ENCODE results near the gene FOXP4. TPM values are rescaled to one million over a fixed set of nuclear protein-coding genes. Genes with fewer than 3 reads are reported as not detected.

FOXP4 gene
- total RNA-seq, 1 experiment from 2014 or later, result 4.6 TPM

DNA sequence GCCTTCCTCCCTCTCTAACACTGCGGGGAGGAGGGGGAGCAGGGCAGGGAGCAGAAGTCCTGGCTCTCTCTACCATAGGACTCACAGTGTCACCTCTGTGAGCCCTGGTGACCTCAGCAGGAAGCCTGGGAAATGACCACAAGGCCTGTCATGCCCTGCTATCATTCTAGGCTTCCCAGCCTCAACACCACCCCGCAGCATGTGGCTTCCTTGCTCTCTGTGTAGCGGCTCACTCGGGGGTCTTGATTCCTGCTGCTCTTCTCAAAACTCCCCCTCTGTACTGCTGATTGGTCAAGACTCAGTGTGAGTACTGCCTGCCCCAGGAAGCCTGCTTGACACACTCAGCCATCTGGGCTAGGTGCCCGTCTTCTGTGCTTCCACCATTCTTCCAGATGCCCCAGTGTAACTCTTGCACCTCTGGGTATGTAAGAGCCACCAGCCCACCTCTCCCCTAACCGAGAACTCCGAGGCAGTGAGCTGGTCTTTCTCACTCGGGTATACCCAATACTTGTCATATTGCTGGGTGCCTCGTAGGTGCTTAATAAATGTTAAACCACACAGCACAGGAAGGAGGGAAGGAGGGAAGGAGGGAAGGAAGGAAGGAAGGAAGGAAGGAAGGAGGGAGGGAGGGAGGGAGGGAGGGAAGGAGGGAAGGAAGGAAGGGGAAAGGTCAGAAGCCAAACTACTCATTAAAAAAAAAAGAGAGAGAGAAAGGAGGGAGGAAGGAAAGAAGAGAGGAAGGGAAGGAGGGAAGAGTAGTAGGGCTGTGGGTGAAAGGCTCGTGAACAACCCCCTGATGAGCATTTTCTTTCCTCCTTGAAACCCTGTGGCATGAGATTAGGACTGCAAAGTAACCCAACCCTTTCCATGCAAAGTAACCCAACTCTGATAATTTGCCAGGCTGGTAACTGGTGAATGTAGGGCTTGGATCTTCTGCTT is 97.0 kb downstream of the FOXP4 start:
- DNase-seq (ENCODE audit: low read depth), result no peak

DNA sequence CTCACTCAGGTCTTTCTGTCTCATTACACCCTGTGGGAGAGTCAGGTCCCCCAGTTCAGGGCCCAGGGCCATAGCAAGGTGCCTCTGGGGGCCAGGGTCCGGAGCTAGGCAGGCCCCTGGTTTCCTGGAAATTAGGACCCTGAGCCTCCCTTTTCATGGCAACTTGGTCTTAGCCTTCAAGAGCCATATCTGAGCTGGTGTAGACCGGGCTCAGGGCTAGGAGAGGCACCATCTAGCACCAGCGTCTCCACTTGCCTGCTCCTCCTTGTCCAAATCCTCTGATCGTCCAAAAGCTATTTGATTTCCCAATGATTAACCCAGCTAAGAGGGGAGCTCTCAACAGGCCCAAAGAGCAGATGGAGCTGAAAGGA is 97.7 kb downstream of the FOXP4 start:
- DNase-seq (ENCODE audit: low read depth), result no peak

DNA sequence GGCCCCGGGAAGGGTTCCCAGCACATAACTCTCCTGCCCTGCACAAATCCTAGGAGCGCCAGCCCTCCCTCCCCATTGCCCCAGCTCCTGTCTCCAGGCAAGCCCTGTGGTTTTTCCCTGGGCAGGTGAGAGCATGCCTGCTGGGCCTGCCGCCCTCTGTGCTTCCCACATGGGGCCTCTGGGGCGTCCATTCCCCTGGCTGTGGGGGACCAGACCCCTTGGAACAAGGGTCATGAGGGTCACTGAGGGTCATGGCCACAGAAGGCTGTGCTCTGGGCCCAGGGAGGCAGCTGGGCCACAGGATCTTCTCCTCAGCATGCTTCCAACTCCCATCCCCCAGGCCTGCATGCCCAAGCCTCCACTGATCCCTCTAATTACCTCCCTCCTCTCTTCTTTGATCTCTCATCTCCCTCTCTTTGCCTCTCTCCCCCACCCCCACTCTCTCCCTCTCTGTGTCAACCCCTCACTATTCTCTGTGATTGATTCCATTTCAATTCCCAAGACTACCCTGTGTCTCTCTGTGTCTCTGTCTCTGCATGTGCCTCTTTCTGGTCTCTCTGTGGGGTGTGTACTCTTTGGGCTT is 98.2 kb downstream of the FOXP4 start:
- DNase-seq (ENCODE audit: low read depth), result no peak

DNA sequence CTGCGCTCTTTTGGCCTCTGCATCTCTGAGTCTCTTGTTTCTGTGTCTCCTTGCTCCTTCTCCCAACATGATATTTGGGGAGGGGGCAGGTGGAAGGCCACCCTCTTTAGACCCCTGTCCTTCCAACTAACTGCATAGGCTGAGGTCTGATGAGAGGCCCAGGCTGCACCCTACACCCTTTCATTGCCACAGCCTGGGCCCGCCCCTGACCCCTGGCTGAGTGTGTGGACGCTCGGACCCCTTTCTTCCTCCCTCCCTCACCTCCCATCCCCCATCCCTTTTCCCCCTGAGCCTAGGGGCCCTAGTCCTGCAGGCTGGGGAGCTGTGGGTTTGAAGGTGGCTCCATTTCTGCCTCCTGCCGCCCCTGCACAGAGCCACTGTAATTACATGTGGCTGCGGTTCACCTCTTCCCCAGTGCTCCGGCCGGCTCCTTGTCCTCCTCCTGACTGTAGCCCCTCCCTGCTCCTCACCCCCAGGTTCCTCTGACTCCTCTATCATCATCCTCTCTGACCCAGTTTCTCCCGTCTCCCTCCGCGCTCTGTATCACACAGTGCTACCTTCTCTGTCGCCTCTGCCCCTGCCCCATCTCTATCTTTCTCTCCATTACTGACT is 98.9 kb downstream of the FOXP4 start:
- DNase-seq (ENCODE audit: low read depth), result no peak

DNA sequence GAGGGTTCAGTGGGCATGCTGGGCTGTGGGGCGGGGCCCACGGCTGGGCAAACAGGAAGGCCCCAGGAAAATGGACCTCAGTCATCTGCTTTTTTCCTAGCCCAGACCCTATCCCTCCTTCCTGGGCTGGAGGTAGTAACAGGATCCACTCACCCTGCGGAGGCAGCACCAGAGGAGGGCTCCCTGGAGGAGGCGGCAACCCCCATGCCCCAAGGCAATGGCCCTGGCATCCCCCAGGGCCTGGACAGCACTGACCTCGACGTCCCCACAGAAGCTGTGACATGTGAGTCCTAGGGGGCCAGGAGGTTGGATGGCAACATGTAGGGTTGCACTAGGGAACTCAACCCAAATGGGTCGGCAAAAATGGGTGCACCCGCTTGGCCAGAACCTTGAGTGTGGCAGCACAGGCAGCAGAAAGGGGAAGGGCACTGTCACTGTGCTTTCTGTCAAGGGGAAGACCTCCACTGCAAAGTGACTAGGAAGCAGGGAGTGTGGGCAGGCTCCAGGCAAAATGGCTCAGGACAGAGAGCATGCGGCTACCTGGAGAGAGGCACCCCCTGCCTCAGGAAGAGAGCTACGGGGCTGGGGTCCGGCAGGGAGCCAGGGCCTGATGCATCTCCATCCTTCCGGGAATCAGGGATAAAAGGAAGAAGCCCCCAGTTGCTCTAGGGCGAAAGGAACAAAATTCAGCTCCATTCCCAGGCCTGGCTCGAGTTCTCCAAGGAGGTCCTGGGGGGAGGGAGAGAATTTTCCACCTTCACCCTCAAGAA is 100.0 kb downstream of the FOXP4 start:
- no peak for DNase-seq (ENCODE audit: low read depth)

DNA sequence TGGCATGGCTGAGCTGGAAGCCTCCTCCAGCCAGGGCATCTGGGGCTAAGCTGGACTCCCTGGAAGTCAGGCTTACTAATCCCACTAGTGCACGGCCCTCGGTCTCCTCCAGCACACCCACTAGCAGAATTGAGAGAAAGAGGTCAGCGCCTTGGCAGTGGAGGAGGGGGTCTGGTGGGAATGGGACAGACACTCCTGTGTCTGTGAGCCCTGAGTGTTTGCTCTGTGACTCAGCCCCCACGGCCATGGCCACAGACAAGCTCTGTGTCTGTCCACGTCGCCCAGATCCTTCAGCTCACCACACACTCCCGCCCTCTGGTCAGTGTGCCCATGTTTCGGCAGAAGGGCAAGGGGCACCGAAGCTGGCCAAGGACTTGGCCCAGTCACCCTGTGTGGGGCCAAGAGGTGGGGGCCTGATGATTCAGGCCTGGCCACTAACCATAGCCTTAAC is 100.9 kb downstream of the FOXP4 start:
- peak; percentile 25 for DNase-seq (ENCODE audit: low read depth)

DNA sequence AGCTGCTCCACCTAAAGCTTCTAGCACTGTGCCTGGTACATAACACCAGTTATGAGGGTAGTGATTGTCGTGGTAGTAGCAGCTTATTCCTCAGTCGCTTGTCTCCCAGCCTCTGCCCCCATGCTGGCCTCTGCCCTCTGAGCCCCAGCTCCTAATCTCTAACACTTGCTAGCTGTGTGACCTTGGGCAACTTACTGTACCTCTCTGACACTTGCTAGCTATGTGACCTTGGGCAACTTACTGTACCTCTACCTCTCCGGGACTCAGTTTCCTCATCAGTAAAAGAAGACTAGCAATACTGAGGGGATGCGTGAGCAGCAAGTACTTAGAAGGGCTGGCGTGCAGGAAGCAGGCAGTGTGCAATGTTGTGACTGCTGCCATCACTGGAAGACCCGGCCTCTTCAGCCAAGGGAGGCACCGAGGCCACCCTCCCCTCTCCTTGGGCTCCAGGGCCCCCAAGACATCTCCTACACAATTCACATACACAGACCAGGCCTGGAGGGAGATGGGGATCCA is 101.9 kb downstream of the FOXP4 start:
- DNase-seq (ENCODE audit: low read depth), result no peak

DNA sequence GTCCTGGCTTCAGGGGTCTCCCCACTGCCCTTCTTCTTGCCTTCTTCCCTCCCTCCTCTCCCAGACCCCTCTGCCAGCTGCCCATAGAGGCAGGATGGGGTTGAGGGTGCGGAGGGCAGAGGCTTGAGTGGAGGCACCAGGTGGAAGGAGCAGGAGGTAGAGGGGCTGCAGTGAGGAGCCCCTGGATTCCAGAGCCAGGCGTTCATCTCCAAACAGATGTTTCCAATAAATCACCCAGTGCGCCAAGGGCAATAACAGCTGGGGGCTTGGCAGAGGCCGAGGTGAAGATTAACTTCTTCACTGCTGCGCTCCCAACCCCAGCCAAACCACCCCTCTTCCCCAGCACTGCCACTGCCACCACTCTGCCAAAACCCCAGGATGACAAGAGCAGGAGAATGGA is 102.7 kb downstream of the FOXP4 start:
- peak; percentile 35 for DNase-seq (ENCODE audit: low read depth)

DNA sequence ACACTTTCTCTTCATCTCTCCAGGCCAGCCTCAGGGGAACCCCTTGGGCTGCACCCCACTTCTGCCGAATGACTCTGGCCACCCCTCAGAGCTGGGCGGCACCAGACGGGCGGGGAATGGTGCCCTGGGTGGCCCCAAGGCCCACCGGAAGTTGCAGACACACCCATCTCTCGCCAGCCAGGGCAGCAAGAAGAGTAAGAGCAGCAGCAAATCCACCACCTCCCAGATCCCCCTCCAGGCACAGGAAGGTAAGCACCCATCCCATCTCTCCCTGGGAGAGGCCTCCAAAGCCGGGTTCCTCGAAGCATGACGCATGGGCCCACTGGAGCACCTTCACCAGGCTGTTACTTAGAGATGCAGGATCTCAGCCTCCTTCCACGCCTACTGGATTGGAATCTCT is 103.4 kb downstream of the FOXP4 start:
- DNase-seq (ENCODE audit: low read depth), result no peak

DNA sequence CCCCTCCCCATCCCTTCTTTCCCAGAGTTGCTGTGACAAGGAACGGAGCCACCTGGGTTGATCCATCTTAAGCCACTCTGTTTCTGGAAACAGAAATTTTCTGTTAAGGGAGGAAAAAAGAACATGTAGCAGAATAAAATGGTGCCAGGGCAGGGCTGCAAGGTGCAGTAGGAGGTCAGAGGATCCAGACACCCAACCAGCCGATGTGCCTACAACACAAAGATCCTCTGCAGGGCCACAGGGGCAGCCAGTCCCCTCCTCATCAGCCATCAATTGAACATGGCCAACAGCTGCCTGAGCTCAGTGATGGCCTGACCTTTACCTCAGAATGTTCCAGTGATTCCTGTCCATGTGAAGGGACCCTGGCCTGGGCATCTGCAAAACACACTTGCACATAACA is 103.9 kb downstream of the FOXP4 start:
- no peak for DNase-seq (ENCODE audit: low read depth)

DNA sequence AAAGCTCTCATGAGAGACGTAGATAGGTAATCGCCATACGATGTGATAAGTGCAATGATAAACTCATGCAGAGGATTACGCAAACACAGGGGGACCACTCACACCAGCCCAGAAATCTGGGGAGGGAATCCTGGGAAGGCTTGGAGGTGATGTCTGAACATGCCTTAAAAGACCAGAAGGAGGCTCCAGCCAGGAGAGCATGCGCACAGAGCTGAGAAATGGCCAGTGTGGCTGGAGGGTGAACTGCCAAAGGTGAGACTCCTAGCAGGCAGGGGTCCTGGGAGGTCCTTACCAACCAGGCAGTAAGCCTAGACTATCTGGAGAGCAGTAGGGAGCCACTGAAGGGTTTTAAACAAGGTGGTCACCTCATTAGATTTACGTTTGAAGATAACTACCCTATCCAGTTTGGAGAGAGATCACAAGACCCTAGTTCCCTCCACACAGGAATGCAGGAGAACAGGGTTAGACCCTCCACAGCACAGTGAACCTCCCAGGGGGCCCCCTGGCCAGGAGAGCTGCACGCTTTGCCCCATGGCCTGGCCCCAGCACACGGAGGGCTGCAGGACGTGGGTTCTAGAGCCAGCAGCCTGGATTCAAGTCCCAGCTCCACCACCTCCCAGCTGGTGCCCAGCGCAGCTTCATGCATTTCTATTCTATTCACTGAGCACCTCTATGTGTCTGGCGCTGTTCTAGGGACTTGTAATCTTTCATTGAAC is 105.2 kb downstream of the FOXP4 start:
- DNase-seq (ENCODE audit: low read depth), result no peak

Other genes with a start within 250 kb of the FOXP4 start
- gene NCR2, start 210.8 kb upstream of the FOXP4 start, total RNA-seq (2014; rRNA removed), result not detected in 2 replicates
- 0.23 TPM in 1 of 2 replicates, not detected in the other for gene MDFI, start 92.1 kb downstream of the FOXP4 start, total RNA-seq (2014; rRNA removed)
- gene TFEB, start 189.2 kb downstream of the FOXP4 start, total RNA-seq (2014; rRNA removed), result 2.4 and 3.6 TPM in 2 replicates
- not detected in 2 replicates for gene PGC, start 201.0 kb downstream of the FOXP4 start, total RNA-seq (2014; rRNA removed)
- gene FRS3, start 233.5 kb downstream of the FOXP4 start, total RNA-seq (2014; rRNA removed), result 3.3 and 3.4 TPM in 2 replicates
- gene PRICKLE4, start 234.4 kb downstream of the FOXP4 start, total RNA-seq (2014; rRNA removed), result 1.7 and 3.1 TPM in 2 replicates
- gene TOMM6, start 241.3 kb downstream of the FOXP4 start, total RNA-seq (2014; rRNA removed), result 157 and 160 TPM in 2 replicates

All from LHCN-M2 (cell line).